ENCODE measurements around the gene CCNT1.
"Not testable (repeated sequence)": the region's sequence is repeated elsewhere in the genome, so short reads cannot be mapped to it uniquely, and the experiment has no call there.

The CCNT1 gene

DNA sequence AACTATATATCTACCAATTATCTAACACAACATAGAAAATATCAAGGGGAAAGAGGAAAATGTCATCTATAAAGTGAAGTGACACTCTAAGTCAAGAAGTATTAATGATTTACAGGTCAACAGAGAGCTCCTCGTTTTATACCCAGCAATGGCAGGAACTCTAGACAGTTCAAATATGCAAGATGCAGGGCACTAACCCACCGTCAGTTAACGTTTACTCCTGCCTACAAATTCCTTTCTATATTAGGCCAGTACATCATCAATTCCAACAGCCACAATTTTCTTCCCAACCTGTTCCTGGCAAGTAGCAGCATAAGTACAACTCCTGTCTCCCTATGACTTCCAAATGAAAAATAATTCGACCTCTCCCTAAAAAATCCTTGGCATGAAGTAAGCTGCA is 25.5 kb downstream of the CCNT1 start:
- DNase-seq = no peak

DNA sequence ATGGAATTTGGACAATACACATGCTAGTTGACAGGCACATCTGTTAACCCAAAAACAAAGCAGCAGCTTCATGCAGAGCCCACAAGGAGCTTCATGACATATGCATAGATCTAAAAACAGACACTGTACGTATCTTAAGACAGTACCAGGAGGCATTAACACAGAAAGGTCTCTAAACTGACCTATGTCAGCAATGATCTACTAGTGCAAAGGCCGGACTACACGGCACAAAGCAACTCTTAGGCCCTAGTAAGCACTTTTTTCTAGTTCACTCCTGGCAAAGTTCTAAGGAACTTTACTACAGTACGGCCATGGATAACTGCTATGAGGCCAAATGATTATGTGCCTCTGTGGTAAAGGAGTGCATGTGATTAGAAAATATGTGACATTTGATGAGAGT is 26.1 kb downstream of the CCNT1 start:
- no peak for DNase-seq

DNA sequence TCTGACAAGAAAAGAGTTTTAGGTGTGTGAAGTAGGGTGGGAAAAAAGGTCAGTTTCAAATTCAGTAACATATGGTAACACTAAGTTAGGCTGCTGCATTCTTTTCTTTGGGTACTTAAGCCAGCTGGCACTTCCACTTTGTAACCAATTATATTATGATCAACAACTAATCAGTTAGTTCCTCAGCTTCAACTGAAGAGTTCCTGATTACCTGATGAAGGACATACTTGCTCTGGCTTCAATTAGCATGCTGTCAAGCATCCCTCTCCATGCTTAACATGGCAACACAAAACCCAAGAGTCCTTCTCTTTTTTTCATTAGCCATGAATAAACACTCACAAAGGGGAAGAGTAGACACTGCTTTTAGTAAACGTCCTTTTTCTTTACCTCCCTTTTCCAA is 27.7 kb downstream of the CCNT1 start:
- no peak for DNase-seq

DNA sequence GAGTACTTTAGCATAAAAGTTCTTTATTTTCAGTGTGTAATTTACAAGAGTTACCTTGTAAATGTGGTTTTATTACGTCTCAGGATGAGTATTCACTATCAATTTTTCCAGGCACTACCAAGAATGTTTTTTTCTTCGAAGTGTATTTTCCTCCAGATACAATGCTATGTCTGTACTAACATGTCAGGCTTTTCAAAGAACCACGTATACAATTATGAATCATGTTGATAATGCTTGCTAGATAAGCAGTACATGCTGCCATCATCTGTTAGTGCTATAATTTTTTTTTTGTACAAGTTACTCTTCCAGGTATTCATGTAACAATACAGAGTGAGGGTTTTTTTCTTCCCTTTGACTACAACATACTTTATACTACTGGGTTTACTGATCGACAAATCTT is 28.9 kb downstream of the CCNT1 start:
- no peak for DNase-seq

DNA sequence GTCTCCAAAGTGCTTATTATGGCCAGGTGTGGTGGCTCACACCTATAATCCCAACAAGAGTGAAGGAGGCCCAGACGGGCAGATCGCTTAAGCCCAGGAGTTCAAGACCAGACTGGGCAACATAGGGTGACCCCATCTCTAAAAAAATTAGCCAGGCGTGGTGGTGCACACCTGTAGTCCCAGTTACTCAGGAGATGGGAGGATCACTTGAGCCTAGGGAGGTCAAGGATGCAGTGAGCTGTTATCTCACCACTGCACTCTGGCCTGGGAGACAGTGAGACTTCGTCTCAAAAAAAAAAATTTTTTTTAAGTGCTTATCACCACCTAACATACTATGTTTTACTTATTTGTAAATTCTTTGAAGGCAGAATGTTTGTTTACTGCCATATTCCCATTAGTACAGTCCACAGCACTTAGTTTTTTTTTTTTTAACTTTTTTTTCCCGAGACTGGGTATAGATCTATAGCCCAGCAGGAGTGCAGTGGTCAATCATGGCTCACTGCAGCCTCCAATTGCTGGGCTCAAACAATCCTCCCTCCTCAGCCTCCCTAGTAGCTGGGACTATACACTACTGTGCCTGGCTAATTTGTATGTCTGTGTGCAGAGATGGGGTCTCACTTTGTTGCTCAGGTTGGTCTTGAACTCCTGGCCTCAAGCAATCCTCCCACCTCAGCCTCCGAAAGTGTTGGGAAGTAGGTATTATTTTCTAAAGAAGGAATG is 29.7 kb downstream of the CCNT1 start:
- DNase-seq = no peak

DNA sequence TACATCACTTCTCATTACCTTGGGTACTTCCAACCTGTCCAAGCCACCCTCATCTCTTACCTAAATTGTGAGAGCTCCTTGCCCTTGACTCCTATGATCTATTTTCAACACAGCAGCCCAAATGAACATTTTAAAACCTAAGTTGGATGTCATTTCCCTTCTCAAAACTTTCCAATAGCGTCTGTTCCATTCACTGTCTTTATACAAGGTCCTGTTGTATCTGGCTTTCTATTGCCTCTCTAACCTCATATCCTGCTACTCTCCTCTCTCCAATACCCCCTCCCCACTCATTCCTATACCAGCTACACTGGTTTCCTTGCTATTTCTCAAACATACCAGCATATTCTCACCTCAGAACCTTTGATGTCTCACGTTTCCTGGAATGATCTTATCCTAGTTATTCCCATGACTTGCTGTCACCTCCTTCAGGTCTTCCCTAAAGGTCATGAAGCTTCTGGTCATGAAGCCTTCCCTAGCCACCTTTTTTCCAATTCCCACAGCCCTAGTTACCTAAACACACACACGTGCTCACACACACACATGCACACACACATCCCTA is 30.4 kb downstream of the CCNT1 start:
- DNase-seq = no peak

DNA sequence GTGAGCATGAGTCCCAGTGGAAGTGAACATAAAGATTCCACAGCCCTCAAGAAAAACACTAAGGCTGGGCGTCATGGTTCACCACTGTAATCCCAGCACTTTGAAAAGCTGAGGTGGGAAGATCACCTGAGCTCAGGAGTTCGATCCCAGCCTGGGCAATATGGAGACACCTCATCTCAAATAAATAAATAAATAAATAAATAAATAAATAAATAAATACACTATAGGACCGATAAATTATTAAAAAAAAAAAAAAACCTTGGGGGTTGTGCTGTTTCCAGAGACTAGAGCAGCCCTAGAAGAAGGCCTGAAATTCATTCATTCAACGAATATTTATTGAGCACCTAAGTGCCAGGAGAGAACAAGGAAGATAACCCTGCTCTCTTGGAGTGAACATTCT is 33.0 kb downstream of the CCNT1 start:
- DNase-seq = no peak

DNA sequence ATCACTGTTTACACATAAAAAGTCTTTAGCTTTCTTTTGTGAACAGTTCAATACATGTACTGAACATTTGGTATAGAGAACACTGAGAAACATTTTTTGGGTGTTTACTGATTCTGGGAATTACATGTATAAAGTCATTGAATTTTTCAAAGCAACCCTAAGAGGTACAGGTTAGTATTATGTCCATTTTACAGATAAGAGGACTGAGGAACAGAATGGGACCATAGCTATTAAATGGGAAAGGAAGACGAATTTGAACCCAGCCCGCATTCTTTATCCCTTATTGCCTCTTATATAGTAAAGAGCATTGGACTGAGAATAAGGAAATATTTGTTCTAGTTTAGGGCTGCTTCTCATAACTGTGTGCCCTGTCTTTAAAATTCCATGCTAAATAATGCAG is 33.6 kb downstream of the CCNT1 start:
- DNase-seq = no peak

DNA sequence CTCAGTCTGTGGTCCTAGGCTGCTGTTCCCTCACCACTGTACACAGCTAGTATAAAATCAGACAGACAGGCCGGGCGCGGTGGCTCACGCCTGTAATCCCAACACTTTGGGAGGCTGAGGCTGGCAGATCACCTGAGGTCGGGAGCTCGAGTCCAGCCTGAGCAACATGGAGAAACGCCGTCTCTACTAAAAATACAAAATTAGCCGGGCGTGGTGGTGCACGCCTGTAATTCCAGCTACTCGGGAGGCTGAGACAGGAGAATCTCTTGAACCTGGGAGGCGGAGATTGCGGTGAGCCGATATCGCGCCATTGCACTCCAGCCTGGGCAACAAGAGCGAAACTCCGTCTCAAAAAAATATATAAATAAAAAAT is 34.0 kb downstream of the CCNT1 start:
- DNase-seq = not testable (repeated sequence)

DNA sequence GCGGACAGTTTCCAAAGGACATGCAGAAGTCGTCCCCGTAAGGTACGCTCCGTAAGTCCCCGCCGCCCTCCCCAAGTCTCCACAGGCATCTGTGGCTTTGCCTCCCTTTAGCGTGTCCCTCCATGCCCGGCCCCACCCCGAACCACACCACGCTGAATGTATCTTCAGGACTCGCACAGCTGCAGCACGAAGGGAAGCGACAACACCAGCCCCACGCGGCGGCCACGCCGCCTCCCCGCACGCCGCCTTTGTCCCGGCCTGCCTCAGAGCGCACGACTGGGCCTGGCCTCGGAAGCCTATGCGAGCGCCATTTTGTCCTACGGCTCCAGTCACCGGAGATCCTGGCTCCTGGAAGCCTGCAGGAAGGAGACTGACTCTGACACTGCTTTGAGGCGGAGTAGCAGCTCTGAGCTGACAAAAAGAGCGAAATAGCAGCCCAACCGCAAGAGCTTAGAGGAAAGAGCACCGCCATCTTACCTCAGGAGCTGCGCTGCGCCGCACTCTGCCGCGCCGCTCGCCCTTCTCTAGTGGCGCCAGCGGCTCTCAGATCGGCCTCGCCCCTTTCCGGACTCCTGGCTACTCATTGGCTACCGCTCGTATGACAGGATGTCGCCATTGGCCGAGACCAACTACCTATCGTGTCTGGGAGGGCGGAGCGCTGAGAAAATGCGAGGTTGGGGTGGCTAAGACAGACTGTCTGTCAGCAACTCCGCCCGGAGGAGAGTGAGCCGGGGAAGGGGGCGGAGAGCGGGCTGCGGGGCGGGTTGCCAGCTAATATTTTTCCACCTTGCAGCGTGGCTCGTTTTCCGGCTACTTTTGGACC is 34.6 kb downstream of the CCNT1 start, which contains the start of gene KANSL2:
TSS of gene KANSL2 (minus strand) at position 529 of the 823 bp plus-strand sequence. CDS start 606 bp downstream, outside the sequence.
- peak; percentile 98 for DNase-seq

DNA sequence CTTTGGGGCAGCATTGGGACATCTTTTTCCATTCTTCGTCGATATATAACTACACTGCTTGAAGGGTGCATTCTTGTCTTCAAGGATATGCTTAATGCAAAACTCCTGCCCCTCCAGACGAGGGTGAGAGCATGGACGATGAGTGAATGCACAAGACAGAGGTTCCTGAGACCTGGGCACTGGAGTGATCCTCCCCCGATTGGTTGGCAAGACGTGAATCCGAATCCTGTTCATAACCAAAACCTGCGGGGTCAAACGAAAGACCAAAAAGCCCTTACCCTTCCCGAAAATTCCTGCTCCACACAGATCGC is 35.2 kb downstream of the CCNT1 start:
- DNase-seq = no peak

DNA sequence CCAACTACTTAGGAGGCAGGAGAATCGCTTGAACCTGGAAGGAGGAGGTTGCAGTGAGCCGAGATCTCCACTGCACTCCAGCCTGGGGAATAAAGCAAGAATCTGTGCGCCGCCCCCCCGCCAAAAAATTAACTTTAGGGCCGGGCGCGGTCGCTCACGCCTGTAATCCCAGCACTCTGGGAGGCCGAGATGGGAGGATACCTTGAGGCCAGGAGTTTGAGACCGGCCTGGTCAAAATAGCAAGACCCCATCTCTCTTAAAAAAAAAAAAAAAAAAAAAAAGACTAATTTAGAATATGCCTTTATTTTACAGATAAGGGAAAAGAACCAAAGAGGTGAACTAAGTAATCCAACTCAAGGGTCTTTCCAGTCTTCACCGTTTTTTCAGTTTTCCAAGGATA is 35.6 kb downstream of the CCNT1 start:
- DNase-seq = no peak

DNA sequence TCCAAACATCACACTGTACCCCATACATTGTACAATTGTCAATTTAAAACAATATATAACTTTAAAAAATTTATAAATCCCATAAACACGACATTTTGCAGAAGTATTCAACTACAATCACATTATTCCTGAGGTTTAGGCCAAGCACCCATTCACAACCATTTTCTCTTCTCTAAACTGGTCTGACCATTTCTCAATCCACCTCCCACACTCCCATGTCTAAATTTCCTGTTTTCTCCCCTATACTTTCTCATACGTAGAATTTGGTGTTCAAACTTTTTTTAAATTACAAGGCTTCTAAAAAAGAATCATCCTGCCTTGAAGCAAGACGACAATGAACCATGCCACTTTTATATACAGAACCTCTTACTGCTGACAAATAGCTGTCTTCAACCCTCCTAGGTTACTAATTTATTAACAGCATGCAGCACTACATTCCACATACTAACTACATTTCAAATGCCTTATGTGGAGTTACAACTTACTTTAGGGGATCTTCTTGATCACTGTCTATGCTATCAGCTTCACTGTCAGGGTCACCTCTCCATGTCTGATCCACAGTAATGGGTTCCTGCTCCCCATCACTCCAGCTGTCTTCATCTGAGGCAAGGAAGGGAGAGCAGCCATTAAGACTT is 37.8 kb downstream of the CCNT1 start:
- DNase-seq = no peak

DNA sequence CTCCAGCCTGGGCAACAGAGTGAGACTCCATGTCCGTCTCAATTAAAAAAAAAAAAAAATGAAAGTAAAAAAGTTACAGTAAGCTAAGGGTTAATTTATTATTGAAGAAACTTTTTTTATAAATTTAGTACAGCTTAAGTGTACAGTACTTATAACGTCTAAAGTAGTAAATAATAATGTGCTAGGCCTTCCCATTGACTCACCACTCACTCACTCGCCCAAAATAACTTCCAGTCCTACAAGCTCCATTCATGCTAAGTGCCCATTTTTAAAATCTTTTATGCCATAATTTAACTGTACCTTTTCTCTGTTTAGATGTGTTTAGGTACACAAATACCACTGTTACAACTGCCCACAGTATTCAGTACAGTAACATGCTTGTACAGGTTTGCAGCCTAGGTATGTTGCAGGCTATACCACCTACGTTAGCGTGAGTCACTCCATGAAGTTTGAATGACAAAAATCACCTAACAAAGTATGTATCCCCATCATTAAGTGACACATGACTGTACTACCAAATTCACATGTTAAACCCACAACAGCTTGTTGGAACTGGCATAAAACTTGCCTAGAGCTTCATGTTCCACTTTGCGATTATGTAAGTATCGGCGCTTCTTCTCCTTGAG is 45.2 kb downstream of the CCNT1 start:
- no peak for DNase-seq

DNA sequence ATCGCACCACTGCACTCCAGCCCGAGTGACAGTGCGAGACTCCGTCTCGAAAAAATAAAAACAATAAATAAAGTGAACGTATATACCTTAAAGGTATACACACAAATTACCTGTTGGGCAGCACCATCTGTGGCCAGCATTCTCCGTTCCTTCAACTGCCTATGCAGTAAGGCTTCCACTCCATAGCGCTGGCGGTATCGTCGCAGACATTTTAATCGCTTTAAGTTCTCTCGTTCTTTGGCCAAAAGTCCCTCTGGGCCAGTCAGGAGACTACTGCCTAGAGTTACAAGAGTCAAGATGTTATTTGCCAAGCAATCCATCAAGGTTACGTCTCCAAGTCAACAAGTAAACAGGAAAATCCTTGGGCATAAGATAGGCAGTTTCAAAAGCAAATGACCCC is 47.5 kb downstream of the CCNT1 start:
- DNase-seq = no peak

DNA sequence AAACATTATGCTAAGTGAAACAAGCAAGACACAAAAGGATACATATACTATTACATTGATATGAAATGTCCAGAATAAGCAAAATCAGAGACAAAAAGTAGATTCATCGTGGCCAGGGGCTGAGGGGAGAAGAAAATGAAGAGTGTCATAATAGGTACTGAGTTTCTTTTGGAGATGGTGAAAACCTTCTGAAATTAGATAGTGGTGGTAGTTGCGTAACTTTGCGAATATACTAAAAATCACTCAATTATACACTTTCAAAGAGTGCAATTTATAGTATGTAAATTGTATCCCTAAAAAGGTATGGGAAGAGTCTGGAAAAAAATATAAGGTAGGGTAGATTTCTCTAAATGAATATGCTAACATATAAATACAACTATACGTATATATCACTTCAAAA is 56.6 kb downstream of the CCNT1 start:
- no peak for DNase-seq

DNA sequence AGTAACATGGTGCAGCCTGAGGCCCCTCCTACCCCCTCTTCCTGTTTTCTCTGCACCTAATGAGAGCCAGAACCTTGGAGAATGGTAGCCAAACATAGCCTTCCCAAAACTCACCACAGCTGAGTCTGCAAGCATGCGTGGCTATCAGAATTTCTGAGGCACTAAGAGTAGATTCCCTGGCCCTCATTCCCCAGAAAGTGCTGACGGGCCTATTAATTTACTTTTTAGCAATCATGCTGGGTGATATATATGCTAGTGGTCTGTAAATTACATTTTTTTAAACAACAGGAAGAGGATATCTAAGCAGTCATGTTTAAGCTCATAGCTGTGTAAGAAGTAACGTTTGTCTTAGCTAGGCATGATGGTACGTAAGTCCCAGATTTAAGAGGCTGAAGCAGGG is 64.8 kb downstream of the CCNT1 start:
- DNase-seq = no peak

DNA sequence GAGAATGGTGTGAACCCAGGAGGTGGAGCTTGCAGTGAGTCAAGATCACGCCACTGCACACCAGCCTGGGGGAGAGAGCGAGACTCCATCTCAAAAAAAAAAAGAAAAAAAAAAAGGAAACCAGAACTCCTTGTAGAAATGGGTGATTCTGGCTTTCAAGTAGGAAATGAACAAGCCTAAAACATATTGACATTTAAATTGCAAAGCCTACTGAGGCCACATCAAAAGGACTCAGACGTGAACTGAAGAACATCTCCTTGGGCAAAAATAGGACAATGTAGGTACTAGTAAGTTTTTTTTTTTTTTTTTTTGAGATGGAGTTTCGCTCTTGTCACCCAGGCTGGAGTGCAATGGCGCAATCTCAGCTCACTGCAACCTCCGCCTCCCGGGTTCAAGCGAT is 71.2 kb downstream of the CCNT1 start:
- DNase-seq = not testable (repeated sequence)

DNA sequence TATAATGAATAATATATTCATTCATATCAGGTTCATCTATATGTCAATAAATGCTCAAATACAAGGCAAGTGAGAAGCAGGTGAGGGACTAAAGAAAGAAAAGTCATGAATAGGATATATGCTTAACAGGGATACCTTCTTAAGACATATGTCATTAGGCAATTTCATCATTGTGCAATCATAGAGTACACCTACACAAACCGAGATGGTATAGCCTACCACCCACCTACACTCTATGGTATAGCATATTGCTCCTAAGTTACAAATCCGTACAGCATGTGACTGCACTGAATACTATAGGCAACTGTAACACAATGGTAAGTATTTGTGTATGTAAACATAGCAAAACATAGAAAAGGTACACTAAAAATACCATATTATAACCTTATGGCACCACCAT is 73.5 kb downstream of the CCNT1 start:
- no peak for DNase-seq

DNA sequence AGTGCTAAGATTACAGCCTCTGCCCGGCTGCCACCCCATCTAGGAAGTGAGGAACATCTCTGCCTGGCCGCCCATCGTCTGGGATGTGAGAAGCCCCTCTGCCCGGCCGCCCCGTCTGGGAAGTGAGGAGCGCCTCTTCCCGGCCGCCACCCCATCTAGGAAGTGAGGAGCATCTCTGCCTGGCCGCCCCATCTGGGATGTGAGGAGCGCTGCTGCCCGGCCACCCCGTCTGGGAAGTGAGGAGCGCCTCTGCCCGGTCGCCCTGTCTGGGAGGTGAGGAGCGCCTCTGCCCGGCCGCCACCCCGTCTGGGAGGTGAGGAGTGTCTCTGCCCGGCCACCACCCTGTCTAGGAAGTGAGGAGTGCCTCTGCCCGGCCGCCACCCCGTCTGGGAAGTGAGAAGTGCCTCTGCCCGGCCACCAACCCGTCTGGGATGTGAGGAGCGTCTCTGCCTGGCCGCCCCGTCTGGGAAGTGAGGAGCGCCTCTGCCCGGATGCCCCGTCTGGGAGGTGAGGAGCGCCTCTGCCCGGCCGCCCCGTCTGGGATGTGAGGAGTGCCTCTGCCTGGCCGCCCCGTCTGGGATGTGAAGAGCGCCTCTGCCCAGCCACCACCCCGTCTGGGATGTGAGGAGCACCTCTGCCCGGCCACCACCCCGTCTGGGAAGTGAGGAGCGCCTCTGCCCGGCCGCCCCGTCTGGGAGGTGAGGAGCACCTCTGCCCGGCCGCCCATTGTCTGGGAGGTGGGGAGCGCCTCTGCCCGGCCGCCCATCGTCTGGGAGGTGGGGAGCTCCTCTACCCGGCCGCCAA is 74.6 kb downstream of the CCNT1 start:
- DNase-seq = not testable (repeated sequence)

DNA sequence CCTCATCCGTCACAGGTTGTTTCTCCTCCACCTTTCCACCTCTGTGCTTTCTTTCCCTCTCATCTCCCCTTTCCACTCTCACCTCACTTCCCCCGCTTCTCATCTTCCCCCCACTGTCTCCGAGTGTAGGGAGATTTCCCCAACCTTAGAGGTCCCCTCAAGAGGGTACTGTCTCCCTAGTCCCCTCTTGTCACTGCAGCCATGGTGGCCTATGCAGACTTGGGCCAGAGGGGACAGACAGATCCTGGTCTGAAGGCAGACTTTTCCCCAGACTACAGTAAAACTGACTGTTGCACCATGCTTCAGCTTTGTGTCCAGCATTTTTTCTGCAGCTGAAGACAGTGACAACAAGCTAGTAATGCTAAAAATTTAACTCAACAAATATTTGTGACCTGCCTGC is 75.7 kb downstream of the CCNT1 start:
- DNase-seq = no peak

DNA sequence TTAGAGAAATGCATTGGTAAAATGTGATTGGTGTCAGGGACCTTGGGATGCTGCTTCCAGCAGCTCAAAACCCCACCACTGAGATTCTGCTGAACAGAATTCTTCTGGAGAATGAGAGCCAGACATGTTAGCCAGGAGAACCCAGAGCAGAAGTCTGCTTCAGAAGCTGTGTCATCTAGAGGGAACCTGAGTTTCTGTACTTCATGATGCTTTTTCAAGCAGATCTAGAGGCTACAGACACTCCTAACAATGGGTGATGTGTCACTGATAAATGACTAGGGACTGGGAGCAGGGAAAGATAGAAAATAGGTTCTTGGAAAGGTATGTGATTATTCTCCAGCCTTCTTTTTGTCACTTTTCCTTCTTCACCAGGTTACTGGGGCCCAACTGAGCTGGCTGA is 76.1 kb downstream of the CCNT1 start:
- DNase-seq = no peak
